Esophagus (tissue), 2 donors: ENCODE results near the gene DCAF12. TPM values are rescaled to one million over a fixed set of nuclear protein-coding genes. Genes with fewer than 3 reads are reported as not detected.

Source experiments
- H3K27ac ChIP-seq, 2 donors: one replicate each; pipeline ENCODE4 v1.5.1; 2013; ENCODE audit warnings: low read depth in 2 of 2, mild to moderate bottlenecking in 2 of 2, inconsistent platforms in 1 of 2, low read length in 1 of 2, moderate library complexity in 1 of 2
- H3K27me3 ChIP-seq, 2 donors: one replicate each; pipeline ENCODE4 v1.6.1; 2013; ENCODE audit warnings: low read length in 2 of 2, control low read depth in 1 of 2, mild to moderate bottlenecking in 1 of 2; ENCODE audit not compliant: insufficient read depth in 2 of 2, control insufficient read depth in 1 of 2
- H3K36me3 ChIP-seq, 2 donors: one replicate each; pipeline ENCODE4 v1.6.1; 2013; ENCODE audit warnings: low read length in 1 of 2; ENCODE audit not compliant: control insufficient read depth in 2 of 2, insufficient read depth in 2 of 2
- H3K4me1 ChIP-seq, 2 donors: one replicate each; pipeline ENCODE4 v1.6.1; 2013; ENCODE audit warnings: low read length in 1 of 2; ENCODE audit not compliant: control insufficient read depth in 2 of 2, insufficient read depth in 2 of 2
- H3K4me3 ChIP-seq, 2 donors: one replicate each; pipeline ENCODE4 v1.5.1; 2013; ENCODE audit warnings: low read length in 2 of 2, mild to moderate bottlenecking in 2 of 2, low read depth in 1 of 2, moderate library complexity in 1 of 2
- H3K9me3 ChIP-seq, 2 donors: one replicate each; pipeline ENCODE4 v1.6.1; 2013; ENCODE audit warnings: mild to moderate bottlenecking in 2 of 2, low read depth in 1 of 2, low read length in 1 of 2, moderate library complexity in 1 of 2; ENCODE audit not compliant: control insufficient read depth in 2 of 2, insufficient read depth in 1 of 2
- WGBS, 2 donors: extraction: QIAGEN DNeasy Blood & Tissue Kit; methylation state at CpG; one replicate each; pipeline ENCODE4 v1.1.7; 2013; 5-methylcytosine and 5-hydroxymethylcytosine counted together
- polyA plus RNA-seq, 2 donors: library from polyadenylated mRNA; stranded (reverse); fragments of 200-250 nt; gene quantifications; one replicate each; pipeline ENCODE4 v1.2.3, GENCODE V29; 2013
- donor health status: healthy with polysubstance abuse.
- donor health status: Bipolar disorder and iron deficiency.

DCAF12 gene
- polyA plus RNA-seq, 2 donors: 19.6 to 22.8 TPM

DNA sequence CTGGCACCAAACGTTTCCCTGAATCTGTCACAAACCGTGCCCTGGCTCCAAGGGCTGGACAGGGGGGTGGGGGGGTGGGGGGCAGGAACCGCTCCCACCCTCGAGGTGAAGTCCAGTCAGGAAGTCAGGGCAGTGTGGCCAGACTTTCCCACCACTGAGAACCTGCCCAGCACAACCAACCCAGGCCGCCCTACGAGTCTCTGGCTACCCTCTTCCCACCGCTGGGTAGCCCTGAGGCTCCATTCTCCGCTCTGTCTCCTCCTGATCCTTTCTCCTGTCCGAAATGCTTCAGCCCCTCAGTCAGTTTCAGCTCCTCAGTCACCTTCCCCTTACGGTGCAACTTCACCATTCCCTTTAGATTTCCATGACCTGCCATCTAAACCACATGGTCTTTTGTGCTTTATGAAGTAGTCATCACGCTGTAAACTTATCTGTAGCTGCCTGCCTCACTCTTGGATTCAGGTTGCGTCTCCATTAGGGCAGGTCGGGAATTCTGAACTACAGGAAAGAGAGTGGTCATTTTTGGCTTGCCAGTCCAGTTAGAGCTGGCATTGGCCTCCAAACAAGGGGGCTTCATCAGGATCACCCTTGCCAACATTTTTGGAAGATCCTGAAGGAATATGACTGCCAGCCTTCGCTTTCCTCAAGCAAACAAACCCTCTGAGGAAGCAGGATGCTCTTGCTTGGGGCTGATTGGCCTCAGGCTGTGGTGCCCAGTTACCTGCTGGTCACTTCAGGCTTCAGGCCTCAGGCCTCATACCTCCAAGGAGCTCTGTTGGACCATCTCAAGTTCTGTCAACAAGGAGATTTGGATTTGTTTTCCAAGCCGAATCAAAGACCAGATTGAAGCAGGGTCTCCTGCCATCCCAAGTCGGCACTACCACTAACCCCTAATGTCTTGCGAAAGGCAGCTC, 794 bp upstream of the DCAF12 start:
- Histone ChIP-seq H3K4me3 (peak overlapping the region; percentile 86 to 99), H3K27me3 (no peaks in the 10 kb centered on the region), H3K9me3 (no peaks in the 10 kb centered on the region), H3K4me1 (peaks cover 0 to 6% of the 10 kb centered on the region in 2 donors), H3K36me3 (no peaks in the 10 kb centered on the region), H3K27ac (peak overlapping the region; percentile 82 to 89)
- 70 to 71% methylated on average over 17 of the region's 17 CpGs for WGBS, 2 donors

DNA sequence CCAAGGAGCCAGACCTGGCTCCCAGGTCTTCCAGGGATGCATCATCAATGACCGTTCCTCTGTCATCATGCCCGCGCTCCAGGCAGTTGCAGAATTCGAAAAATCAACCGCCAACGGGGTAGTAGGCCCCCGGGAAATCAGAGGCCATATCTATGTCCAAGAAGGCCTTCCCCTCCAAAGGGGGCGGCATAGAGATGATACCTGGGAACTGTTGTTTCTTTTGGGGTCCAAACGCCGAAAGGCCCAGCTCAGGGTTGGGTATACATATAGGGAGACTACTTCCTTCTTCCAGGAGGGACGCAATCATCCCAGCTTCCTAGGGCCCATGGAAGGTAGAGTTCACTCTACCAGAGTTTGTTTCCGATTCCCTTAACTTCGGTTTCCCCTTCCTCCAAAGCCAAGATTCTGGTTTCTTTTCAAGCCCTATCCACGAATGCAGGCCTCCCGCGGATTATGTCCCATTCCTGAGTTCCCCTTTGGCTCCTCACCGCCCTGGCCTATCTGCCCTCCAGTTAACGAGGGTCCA, 754 bp downstream of the DCAF12 start:
- H3K9me3 ChIP-seq: no peaks in the 10 kb centered on the region
- H3K4me3 ChIP-seq: peak overlapping the region; percentile 86 to 99
- peaks cover 0 to 6% of the 10 kb centered on the region in 2 donors for H3K4me1 ChIP-seq
- no peaks in the 10 kb centered on the region for H3K36me3 ChIP-seq
- 2 to 3% methylated on average over 18 of the region's 18 CpGs for WGBS, 2 donors
- H3K27ac ChIP-seq: peak overlapping the region; percentile 82 to 89
- no peaks in the 10 kb centered on the region for H3K27me3 ChIP-seq

DNA sequence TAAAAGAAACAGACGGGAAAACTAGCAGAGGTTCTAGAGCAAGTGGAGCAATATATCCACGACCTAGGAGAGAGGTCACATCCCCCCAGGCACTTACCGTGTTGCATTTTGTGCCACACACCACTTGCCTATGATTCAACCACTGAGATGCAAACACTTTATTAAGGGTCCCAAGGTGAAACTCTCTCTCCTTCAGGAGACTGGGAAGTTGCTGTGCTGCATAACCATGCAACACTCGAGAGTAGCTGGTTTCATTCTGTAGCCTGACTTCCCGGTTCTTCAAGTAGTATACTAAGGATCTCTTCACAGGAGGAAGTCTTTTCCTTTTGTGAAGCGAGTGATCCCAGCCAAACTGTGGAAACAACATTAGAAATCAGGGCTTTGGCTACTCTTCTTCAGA, 1.6 kb downstream of the DCAF12 start:
- WGBS, 2 donors: 26 to 30% methylated on average over 6 of the region's 6 CpGs
- H3K4me1 ChIP-seq: peaks cover 0 to 6% of the 10 kb centered on the region in 2 donors

DNA sequence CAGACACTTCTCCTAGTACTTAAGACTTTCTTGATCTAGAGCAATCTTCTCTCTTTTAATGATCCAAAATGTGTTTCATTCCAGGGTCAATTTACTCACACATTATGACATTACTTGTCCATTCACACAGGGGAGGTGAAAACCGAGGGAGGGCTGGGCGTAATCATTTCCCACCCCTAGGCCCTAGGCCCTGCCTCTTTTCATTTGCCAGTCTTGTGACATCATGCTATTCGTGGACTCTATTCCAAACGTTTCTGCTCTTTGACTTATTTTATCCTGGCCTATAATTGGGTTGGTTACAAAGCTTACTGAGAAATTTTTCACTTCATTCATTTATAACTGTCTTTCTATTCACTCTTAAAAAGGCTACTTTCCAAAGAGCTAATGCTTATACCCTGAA, 2.4 kb downstream of the DCAF12 start:
- H3K36me3 ChIP-seq: no peaks in the 10 kb centered on the region
- H3K27ac ChIP-seq: no peak overlapping the region
- H3K4me1 ChIP-seq: peaks cover 0 to 6% of the 10 kb centered on the region in 2 donors
- H3K27me3 ChIP-seq: no peaks in the 10 kb centered on the region
- H3K4me3 ChIP-seq: peak overlapping the region in 1 of 2 donors; percentile 99
- no peaks in the 10 kb centered on the region for H3K9me3 ChIP-seq
- WGBS, 2 donors: 37 to 44% methylated on average over 4 of the region's 4 CpGs

More for the DNA sequence above, 1.6 kb downstream of the DCAF12 start:
- Histone ChIP-seq H3K4me3 (peak overlapping the region; percentile 22 to 99), H3K36me3 (no peaks in the 10 kb centered on the region), H3K27me3 (no peaks in the 10 kb centered on the region), H3K27ac (peak overlapping the region; percentile 65 to 82), H3K9me3 (no peaks in the 10 kb centered on the region)

DNA sequence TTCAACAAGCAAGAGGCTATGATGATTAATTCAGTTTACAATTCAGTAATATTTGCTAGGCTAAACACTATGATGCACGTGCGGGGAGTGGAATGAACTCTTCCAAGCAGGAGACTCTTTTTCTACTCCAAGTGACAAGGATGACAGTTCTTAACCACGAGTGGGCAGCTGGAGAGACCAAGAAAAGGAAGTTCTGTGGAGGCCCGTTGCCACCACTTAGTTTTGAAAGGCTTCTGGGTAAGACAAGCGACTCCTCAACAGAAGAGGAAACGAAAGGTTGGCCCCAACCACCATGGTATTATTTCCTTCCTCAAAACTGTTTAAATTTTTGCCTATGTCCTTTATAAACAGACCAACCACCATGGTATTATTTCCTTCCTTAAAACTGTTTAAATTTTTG, 2.8 kb downstream of the DCAF12 start:
- Histone ChIP-seq H3K4me1 (peaks cover 0 to 6% of the 10 kb centered on the region in 2 donors), H3K27ac (peak overlapping the region in 1 of 2 donors; percentile 3), H3K27me3 (no peaks in the 10 kb centered on the region), H3K36me3 (no peaks in the 10 kb centered on the region), H3K4me3 (peak overlapping the region in 1 of 2 donors; percentile 99), H3K9me3 (no peaks in the 10 kb centered on the region)
- WGBS, 2 donors: 47 to 53% methylated on average over 6 of the region's 6 CpGs

DNA sequence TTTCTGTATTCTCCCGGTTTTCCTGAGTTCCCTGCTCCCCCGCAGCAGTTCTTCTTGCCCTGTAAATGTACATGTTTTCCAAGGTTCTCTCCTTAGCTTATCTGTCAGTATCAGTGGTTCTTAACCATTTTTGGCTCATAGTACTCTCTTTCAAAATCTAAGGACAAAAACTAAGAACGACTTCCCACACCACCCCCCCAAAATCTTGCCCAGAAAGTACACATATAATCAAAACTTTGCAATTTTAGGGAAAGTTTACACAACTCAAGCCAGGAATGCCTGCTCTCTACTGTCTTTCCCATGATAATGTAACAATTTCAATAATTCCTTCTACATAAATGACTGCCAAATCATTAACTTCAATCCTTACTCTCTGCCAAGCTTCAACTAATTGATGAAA, 4.5 kb downstream of the DCAF12 start:
- peaks cover 0 to 3% of the 10 kb centered on the region in 2 donors for H3K36me3 ChIP-seq
- H3K4me3 ChIP-seq: no peak overlapping the region
- no peaks in the 10 kb centered on the region for H3K27me3 ChIP-seq
- H3K27ac ChIP-seq: no peak overlapping the region
- WGBS, 2 donors: 72 to 73% methylated on average over 3 of the region's 3 CpGs
- peaks cover 0 to 4% of the 10 kb centered on the region in 2 donors for H3K4me1 ChIP-seq
- no peaks in the 10 kb centered on the region for H3K9me3 ChIP-seq

DNA sequence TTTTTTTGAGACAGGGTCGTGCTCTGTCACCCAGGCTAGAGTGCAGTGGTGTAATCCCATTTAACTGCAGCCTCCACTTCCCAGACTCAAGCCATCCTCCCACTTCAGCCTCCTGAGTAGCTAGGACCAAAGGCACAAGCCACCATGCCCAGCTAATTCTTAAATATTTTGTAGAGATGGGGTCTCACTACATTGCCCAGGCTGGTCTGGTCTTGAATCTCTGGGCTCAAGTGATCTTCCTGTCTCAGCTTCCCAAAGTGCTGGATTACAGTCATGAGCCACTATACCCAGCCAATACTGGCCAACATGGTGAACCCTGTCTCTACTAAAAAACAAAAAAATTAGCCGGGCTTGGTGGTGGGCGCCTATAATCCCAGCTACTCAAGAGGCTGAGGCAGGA, 6.8 kb downstream of the DCAF12 start:
- Histone ChIP-seq H3K4me3 (no peak overlapping the region), H3K27ac (no peak overlapping the region), H3K36me3 (peaks cover 0 to 7% of the 10 kb centered on the region in 2 donors), H3K27me3 (no peaks in the 10 kb centered on the region), H3K4me1 (no peaks in the 10 kb centered on the region), H3K9me3 (no peaks in the 10 kb centered on the region)
- 94 to 96% methylated on average over 3 of the region's 3 CpGs for WGBS, 2 donors

DNA sequence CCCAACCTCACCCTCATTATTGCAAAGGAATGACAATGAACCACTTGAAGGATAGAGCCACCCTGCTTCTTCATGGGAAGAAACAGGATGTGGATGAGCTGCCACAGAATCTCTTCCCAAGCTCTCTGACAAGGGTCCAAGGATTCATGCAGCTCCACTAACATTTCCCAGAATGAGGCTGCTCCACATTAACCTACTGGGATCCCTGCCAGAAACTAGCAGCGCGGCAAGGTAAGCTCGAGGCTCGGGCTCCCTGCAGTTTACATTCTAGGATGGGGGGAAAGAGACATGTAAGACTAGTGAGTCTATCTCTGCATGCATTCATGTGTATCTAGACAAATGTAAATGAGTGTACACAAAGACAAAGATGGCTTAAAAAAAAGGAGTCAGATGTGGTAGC, 12.1 kb downstream of the DCAF12 start:
- no peaks in the 10 kb centered on the region for H3K4me1 ChIP-seq
- H3K36me3 ChIP-seq: peaks cover 2 to 16% of the 10 kb centered on the region in 2 donors
- 76 to 87% methylated on average over 4 of the region's 4 CpGs for WGBS, 2 donors

DNA sequence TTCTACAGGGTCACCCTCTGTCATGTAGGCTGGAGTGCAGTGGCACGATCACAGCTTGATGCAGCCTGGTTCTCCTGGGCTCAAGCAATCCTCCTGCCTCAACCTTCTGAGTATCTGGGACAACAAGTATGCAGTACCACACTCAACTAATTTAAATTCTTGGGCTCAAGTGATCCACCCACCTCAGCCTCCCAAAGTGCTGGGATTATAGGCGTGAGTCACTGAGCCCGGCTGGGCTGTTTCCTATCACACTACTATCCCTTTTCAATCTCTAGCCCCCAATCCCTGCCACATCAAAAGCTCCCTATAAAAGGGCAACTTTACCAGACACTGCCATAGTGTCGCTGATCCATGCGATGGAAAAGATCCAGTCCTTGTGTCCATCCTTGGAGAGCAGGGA, 20.4 kb downstream of the DCAF12 start:
- H3K4me3 ChIP-seq: no peak overlapping the region
- H3K27me3 ChIP-seq: no peaks in the 10 kb centered on the region
- H3K27ac ChIP-seq: no peak overlapping the region
- H3K9me3 ChIP-seq: no peaks in the 10 kb centered on the region
- H3K4me1 ChIP-seq: no peaks in the 10 kb centered on the region
- H3K36me3 ChIP-seq: peaks cover 28 to 36% of the 10 kb centered on the region in 2 donors
- 92 to 95% methylated on average over 5 of the region's 5 CpGs for WGBS, 2 donors

More for the DNA sequence above, 12.1 kb downstream of the DCAF12 start:
- H3K9me3 ChIP-seq: no peaks in the 10 kb centered on the region
- H3K27me3 ChIP-seq: no peaks in the 10 kb centered on the region
- no peak overlapping the region for H3K27ac ChIP-seq
- H3K4me3 ChIP-seq: no peak overlapping the region
